ENCODE results near the gene RABGAP1L.
"Not testable (repeated sequence)": the region's sequence is repeated elsewhere in the genome, so short reads cannot be mapped to it uniquely, and the experiment has no call there.

RABGAP1L gene

GRCh38 chr1:174890024-174890423, 730.7 kb downstream of the RABGAP1L start:
- DNase-seq (ENCODE audit: low read depth in 2 of 2) = no peak
- TF ChIP-seq CTCF (IDR thresholded peaks at IDR 0.05; ENCODE audit: low read depth, low read length) = no peak
- no peak overlapping the region for H3K4me3 ChIP-seq (replicated peaks in 1 of 2; ENCODE audit: low read depth in 2 of 2, low read length in 2 of 2)

GRCh38 chr1:174892016-174892415, 732.7 kb downstream of the RABGAP1L start:
- no peak for DNase-seq (ENCODE audit: low read depth in 2 of 2)
- TF ChIP-seq CTCF (IDR thresholded peaks at IDR 0.05; ENCODE audit: low read depth, low read length) = no peak
- no peak overlapping the region for H3K4me3 ChIP-seq (replicated peaks in 1 of 2; ENCODE audit: low read depth in 2 of 2, low read length in 2 of 2)

- TF ChIP-seq CTCF (IDR thresholded peaks at IDR 0.05; ENCODE audit: low read depth, low read length) = no peak
Measured at GRCh38 chr1:174894117-174894762, 734.9 kb downstream of the RABGAP1L start.

GRCh38 chr1:174895610-174896009, 736.3 kb downstream of the RABGAP1L start:
- not testable (repeated sequence) for H3K4me3 ChIP-seq (replicated peaks in 1 of 2; ENCODE audit: low read depth in 2 of 2, low read length in 2 of 2); DNase-seq (ENCODE audit: low read depth in 2 of 2)

More at GRCh38 chr1:174894117-174894762, 734.9 kb downstream of the RABGAP1L start:
- no peak overlapping the region for H3K4me3 ChIP-seq (replicated peaks in 1 of 2; ENCODE audit: low read depth in 2 of 2, low read length in 2 of 2)
- no peak for DNase-seq (ENCODE audit: low read depth in 2 of 2)

GRCh38 chr1:174898102-174898797, 738.9 kb downstream of the RABGAP1L start:
- TF ChIP-seq CTCF (IDR thresholded peaks at IDR 0.05; ENCODE audit: low read depth, low read length) = no peak

GRCh38 chr1:174900317-174900716, 741.0 kb downstream of the RABGAP1L start:
- no peak for DNase-seq (ENCODE audit: low read depth in 2 of 2)
- no peak overlapping the region for H3K4me3 ChIP-seq (replicated peaks in 1 of 2; ENCODE audit: low read depth in 2 of 2, low read length in 2 of 2)
- no peak for TF ChIP-seq CTCF (IDR thresholded peaks at IDR 0.05; ENCODE audit: low read depth, low read length)

More at GRCh38 chr1:174898102-174898797, 738.9 kb downstream of the RABGAP1L start:
- no peak for DNase-seq (ENCODE audit: low read depth in 2 of 2)
- H3K4me3 ChIP-seq (replicated peaks in 1 of 2; ENCODE audit: low read depth in 2 of 2, low read length in 2 of 2) = no peak overlapping the region

- no peak overlapping the region for H3K4me3 ChIP-seq (replicated peaks in 1 of 2; ENCODE audit: low read depth in 2 of 2, low read length in 2 of 2)
- no peak for TF ChIP-seq CTCF (IDR thresholded peaks at IDR 0.05; ENCODE audit: low read depth, low read length)
- DNase-seq (ENCODE audit: low read depth in 2 of 2) = no peak
Measured at GRCh38 chr1:174902531-174903099, 743.3 kb downstream of the RABGAP1L start.
